Epithelial cell of esophagus (primary cell): ENCODE results near the gene RHOH.

Experiments
- DNase-seq: peaks from one replicate; pipeline ENCODE4 v3.0.0; 2010; ENCODE audit warnings: low read depth
- H3K4me3 ChIP-seq: 2 replicates; pipeline ENCODE4 v1.5.1; 2011; ENCODE audit warnings: mild to moderate bottlenecking, low read length, control low read depth
- CTCF ChIP-seq: IDR thresholded peaks from 2 replicates; pipeline ENCODE4 v1.5.1; 2011; ENCODE audit warnings: low read depth, mild to moderate bottlenecking, low read length, control low read depth, inconsistent platforms; ENCODE audit not compliant: insufficient read depth; ENCODE audit errors: missing control alignments

Gene RHOH

GRCh38 chr4:40204507-40205258, 7.9 kb downstream of the RHOH start:
- DNase-seq: no peak
- no peak overlapping the region for H3K4me3 ChIP-seq
- no peak for TF ChIP-seq CTCF

- H3K4me3 ChIP-seq: no peak overlapping the region
- DNase-seq: no peak
- no peak for TF ChIP-seq CTCF
These were observed 8.7 kb downstream of the RHOH start for GRCh38 chr4:40205259-40206198.

GRCh38 chr4:40206426-40206825, 9.6 kb downstream of the RHOH start:
- no peak overlapping the region for H3K4me3 ChIP-seq
- DNase-seq: no peak
- TF ChIP-seq CTCF: no peak

- DNase-seq: no peak
- no peak overlapping the region for H3K4me3 ChIP-seq
- no peak for TF ChIP-seq CTCF
These were observed 12.6 kb downstream of the RHOH start for GRCh38 chr4:40209401-40209800.

- no peak overlapping the region for H3K4me3 ChIP-seq
- TF ChIP-seq CTCF: no peak
- peak; percentile 83 for DNase-seq
These were observed 13.9 kb downstream of the RHOH start for GRCh38 chr4:40210776-40211175.

- no peak overlapping the region for H3K4me3 ChIP-seq
- no peak for TF ChIP-seq CTCF
- no peak for DNase-seq
These were observed 14.7 kb downstream of the RHOH start for GRCh38 chr4:40211224-40212185.
